HepG2 (cell line): Measurements from ENCODE around the gene ALOX5. TPM values are rescaled to one million over a fixed set of nuclear protein-coding genes. Genes with fewer than 3 reads are reported as not detected.
A peak's percentile ranks its signal among the peaks of the same experiment; 100 is the strongest.

ENCODE experiments used
- ATAC-seq: fragments of 200-7000 bp; cut with Tn5 transposase; 3 replicates; pipeline ENCODE4 v1.9.1; 2020; ENCODE audit warnings: mild to moderate bottlenecking, moderate library complexity
- BruUV-seq: library from RNA; stranded (reverse); fragments of 400-500 nt; replicated peaks from 2 replicates; lab custom pipeline; 2021; lab: Mats Ljungman, UMichigan
- CTCF ChIA-PET: fragments of 300-600 bp; formaldehyde crosslinking; extraction: SDS; loops from one replicate; lab custom pipeline; 2021; ENCODE audit warnings: low total read pairs, inconsistent platforms, low intra/inter-chr PET ratio; lab: Yijun Ruan, JAX
- POLR2A ChIA-PET: fragments of 350-600 bp; sonication (Branson Sonifier 250); formaldehyde crosslinking; loops from one replicate; lab custom pipeline; 2020; ENCODE audit warnings: antibody characterized with exemption, inconsistent platforms; lab: Yijun Ruan, JAX
- DNase-seq: peaks from one replicate; pipeline ENCODE4 v3.0.0-alpha.2; 2015; ENCODE audit warnings: low spot score
- FAIRE-seq: peaks from 3 replicates; lab custom pipeline; 2011; peaks lifted over from hg19 to GRCh38; lab: Jason Lieb, UNC
- H2AFZ ChIP-seq: one replicate; pipeline ENCODE4 v1.6.1; 2011; ENCODE audit warnings: low read length, inconsistent platforms
- H3K27ac ChIP-seq: fragments of 300-600 bp; 3 replicates; pipeline ENCODE4 v1.8.0; 2011; ENCODE audit warnings: mixed run types, mild to moderate bottlenecking, mixed read lengths, low read length, inconsistent platforms; ENCODE audit not compliant: insufficient read depth; ENCODE audit errors: extremely low read length
- H3K27me3 ChIP-seq, 2 experiments: fragments of 200-600 bp in 1 of 2; 2 replicates in 1 of 2; 3 replicates in 1 of 2; pipeline versions ENCODE4 v1.6.0 to v1.8.0; 2011; ENCODE audit warnings: low read length in 2 of 2, mild to moderate bottlenecking in 2 of 2, moderate library complexity in 2 of 2, inconsistent platforms in 1 of 2; ENCODE audit not compliant: insufficient read depth in 2 of 2, control insufficient read depth in 1 of 2
- H3K36me3 ChIP-seq, 2 experiments: fragments of 200-600 bp in 1 of 2; replicated peaks in 1 of 2; 2 replicates in 1 of 2; 3 replicates in 1 of 2; pipeline versions ENCODE4 v1.5.1 to v1.8.0; 2011; ENCODE audit warnings: low read length in 2 of 2, inconsistent platforms in 1 of 2; ENCODE audit not compliant: insufficient read depth in 2 of 2, control insufficient read depth in 1 of 2
- H3K4me1 ChIP-seq: 2 replicates; pipeline ENCODE4 v1.5.1; 2012; ENCODE audit warnings: low read length, inconsistent platforms; ENCODE audit not compliant: insufficient read depth
- H3K4me2 ChIP-seq: 2 replicates; pipeline ENCODE4 v1.6.0; 2011; ENCODE audit warnings: low read depth, low read length, inconsistent platforms
- H3K4me3 ChIP-seq, 3 experiments: fragments of 200-600 bp in 1 of 3; sonication (generic), shearing (Covaris generic) in 1 of 3; replicated peaks in 1 of 3; 2 replicates each; pipeline ENCODE4 v1.5.1; 2011 to 2016; ENCODE audit warnings: low read length in 3 of 3, inconsistent platforms in 2 of 3, low read depth in 2 of 3, mild to moderate bottlenecking in 2 of 3, control low read depth in 1 of 3, mixed read lengths in 1 of 3; ENCODE audit not compliant: insufficient read depth in 1 of 3
- H3K79me2 ChIP-seq: one replicate; pipeline ENCODE4 v1.6.1; 2011; ENCODE audit warnings: low read length, inconsistent platforms; ENCODE audit not compliant: insufficient read depth
- H3K9ac ChIP-seq: 2 replicates; pipeline ENCODE4 v1.6.0; 2011; ENCODE audit warnings: mild to moderate bottlenecking, low read depth, low read length, inconsistent platforms; ENCODE audit not compliant: insufficient read depth
- H3K9me3 ChIP-seq: 2 replicates; pipeline ENCODE4 v1.5.1; 2012; ENCODE audit warnings: mild to moderate bottlenecking, low read length
- H4K20me1 ChIP-seq: 2 replicates; pipeline ENCODE4 v1.6.0; 2011; ENCODE audit warnings: inconsistent platforms, mild to moderate bottlenecking, low read length, moderate library complexity; ENCODE audit not compliant: insufficient read depth
- CCAR2 ChIP-seq: fragments of 200-400 bp; formaldehyde crosslinking; optimal IDR thresholded peaks from 2 replicates; pipeline ENCODE3; 2018; ENCODE audit warnings: low read depth, mild to moderate bottlenecking, low read length, moderate library complexity
- EZH2 ChIP-seq: conservative IDR thresholded peaks from 2 replicates; pipeline ENCODE4 v1.6.1; 2012; ENCODE audit warnings: mild to moderate bottlenecking, low read depth, low read length, moderate library complexity
- NFYB ChIP-seq: sonication (generic); formaldehyde crosslinking; IDR thresholded peaks from 2 replicates; pipeline ENCODE4 v1.4.0; 2020; ENCODE audit warnings: missing genetic modification reagents
- RXRA ChIP-seq: sonication (generic); formaldehyde crosslinking; IDR thresholded peaks from 2 replicates; pipeline ENCODE4 v1.5.1; 2020; ENCODE audit warnings: missing genetic modification reagents
- SATB2 ChIP-seq: sonication (generic); formaldehyde crosslinking; IDR thresholded peaks from 2 replicates; pipeline ENCODE4 v1.5.0; 2020; ENCODE audit warnings: missing genetic modification reagents
- STAT5B ChIP-seq: sonication (generic); formaldehyde crosslinking; IDR thresholded peaks from 2 replicates; pipeline ENCODE4 v1.4.0; 2020; ENCODE audit warnings: missing genetic modification reagents
- TP53 ChIP-seq: sonication (generic); formaldehyde crosslinking; conservative IDR thresholded peaks from 2 replicates; pipeline ENCODE4 v1.4.0; 2020; ENCODE audit warnings: missing genetic modification reagents
- ZNF501 ChIP-seq: sonication (generic); formaldehyde crosslinking; IDR thresholded peaks from 2 replicates; pipeline ENCODE4 v1.5.1; 2020; ENCODE audit warnings: mild to moderate bottlenecking, moderate library complexity, missing genetic modification reagents
- ZNF644 ChIP-seq: IDR thresholded peaks from 2 replicates; pipeline ENCODE4 v1.6.1; 2016; ENCODE audit warnings: low read depth
- ZNF7 ChIP-seq: IDR thresholded peaks from 2 replicates; pipeline ENCODE4 v1.6.1; 2016; ENCODE audit warnings: missing biosample characterization, missing genetic modification reagents
- WGBS: methylation state at CpG from one replicate; pipeline ENCODE4 v1.1.6; 2017; ENCODE audit warnings: low lambda C conversion rate; 5-methylcytosine and 5-hydroxymethylcytosine counted together
- in situ Hi-C: cut with HindIII; loops from 2 replicates; pipeline ENCODE4 v1.10.0; 2017; ENCODE audit warnings: low pct_unique_long_range_greater_than_20kb; ENCODE audit not compliant: extremely low pct_ligation_motif_present
- intact Hi-C: fragments of 100-400 bp; cut with micrococcal nuclease; formaldehyde crosslinking; loops from one replicate; pipeline ENCODE4 v1.10.0; 2022; ENCODE audit not compliant: unreplicated experiment
- polyA plus RNA-seq, 8 experiments: library from polyadenylated mRNA; depleted of rRNA in 3 of 8; stranded (reverse) in 7 of 8; unstranded in 1 of 8; fragments of >200 nt; fragmentation: Illumina TruSeq in 4 of 8; extraction: Trizol in 4 of 8; gene quantifications; 2 replicates each; pipeline versions ENCODE4 v1.2.1 to v1.2.3, GENCODE V29; 2011 to 2016; ENCODE audit warnings: low read depth in 4 of 8, missing spikeins in 1 of 8, mixed read lengths in 1 of 8; ENCODE audit not compliant: insufficient read depth in 1 of 8
- total RNA-seq, 5 experiments: library from RNA; depleted of rRNA; stranded (reverse); fragments of >200 nt; fragmentation: Illumina TruSeq; extraction: Trizol; gene quantifications; 2 replicates each; pipeline ENCODE4 v1.2.3, GENCODE V29; 2016; ENCODE audit warnings: low read depth in 1 of 5
- TF ChIP-seq, protein P1 (sequence below): sonication (generic); formaldehyde crosslinking; IDR thresholded peaks from 2 replicates; pipeline ENCODE4 v1.4.0; 2020; ENCODE audit warnings: mild to moderate bottlenecking, missing genetic modification reagents
- TF ChIP-seq, protein P2 (sequence below): sonication (generic); formaldehyde crosslinking; IDR thresholded peaks from 2 replicates; pipeline ENCODE4 v1.8.1; 2023; ENCODE audit warnings: mild to moderate bottlenecking, missing genetic modification reagents

Gene ALOX5
- total and polyA plus RNA-seq, 2 of the 13 experiments (the other 11 are each of a cell fraction or from before 2014, with no cell fraction given) = 0.04 TPM; not detected in 1

DNA sequence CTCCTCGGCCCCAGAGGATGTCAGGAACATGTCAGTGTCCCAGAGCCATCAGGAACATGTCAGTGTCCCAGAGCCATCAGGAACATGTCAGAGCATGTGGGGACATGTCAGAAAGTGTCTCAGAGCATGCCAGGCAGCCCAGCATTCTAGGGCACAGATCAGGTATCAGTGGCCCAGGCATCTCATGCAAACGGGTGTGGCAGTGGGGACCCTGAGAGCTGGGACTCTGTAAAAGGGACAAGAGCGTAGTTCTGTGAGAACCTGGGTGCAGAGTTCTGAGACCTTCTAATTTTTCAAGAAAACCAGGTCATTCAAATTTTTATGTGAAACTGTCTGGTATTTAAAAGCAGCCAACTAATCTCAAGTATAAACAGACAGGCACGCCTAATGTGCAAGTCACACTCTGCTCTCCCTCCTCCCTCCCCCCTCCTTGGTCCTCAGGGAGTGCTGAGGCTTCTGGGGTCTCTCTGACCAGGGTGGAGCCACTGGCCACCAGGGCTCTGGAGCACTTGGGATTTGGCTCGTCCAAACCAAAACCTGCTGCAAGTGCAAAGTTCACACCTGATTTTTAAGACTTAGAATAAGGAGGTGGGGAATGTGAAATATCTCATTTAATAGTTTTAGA lies 64.6 kb downstream of the ALOX5 start:
- H3K9me3 ChIP-seq = no peaks in the 10 kb centered on the region; the same call in 1 of the 2 replicates
- peaks cover 34% of the 10 kb centered on the region for H3K4me1 ChIP-seq
- 35% methylated on average over 5 of the region's 5 CpGs for WGBS
- no peak overlapping the region for H2AFZ ChIP-seq
- H3K27me3 ChIP-seq = peaks cover 0 to 16% of the 10 kb centered on the region in 2 experiments; a peak in 2 of 5 replicates
- POLR2A ChIA-PET = no interaction called here
- no peak overlapping the region for H3K4me3 ChIP-seq
- no TSS peak for BruUV-seq
- intact Hi-C loops (loop anchor here (10.0 kb wide), 1 partner anchor 184 kb away; no protein-coding TSS in a partner anchor), in situ Hi-C loops (loop anchor here (25.0 kb wide), 1 partner anchor 426 kb away; the partner anchor contains the start of gene ZNF22)
- no peak overlapping the region for H3K9ac ChIP-seq
- H3K36me3 ChIP-seq = no peaks in the 10 kb centered on the region
- no peak for DNase-seq
- no peak overlapping the region for H3K4me2 ChIP-seq
- H4K20me1 ChIP-seq = no peaks in the 10 kb centered on the region
- CTCF ChIA-PET = no interaction called here
- no peak overlapping the region for H3K27ac ChIP-seq
- no peak for ATAC-seq
- FAIRE-seq = no peak
- TF ChIP-seq, protein P1, sequence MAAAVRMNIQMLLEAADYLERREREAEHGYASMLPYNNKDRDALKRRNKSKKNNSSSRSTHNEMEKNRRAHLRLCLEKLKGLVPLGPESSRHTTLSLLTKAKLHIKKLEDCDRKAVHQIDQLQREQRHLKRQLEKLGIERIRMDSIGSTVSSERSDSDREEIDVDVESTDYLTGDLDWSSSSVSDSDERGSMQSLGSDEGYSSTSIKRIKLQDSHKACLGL (CRISPR knock-in tag) = no peak
- peak; percentile 92 for TF ChIP-seq TP53 (CRISPR knock-in tag)
- H3K79me2 ChIP-seq = no peaks in the 10 kb centered on the region

DNA sequence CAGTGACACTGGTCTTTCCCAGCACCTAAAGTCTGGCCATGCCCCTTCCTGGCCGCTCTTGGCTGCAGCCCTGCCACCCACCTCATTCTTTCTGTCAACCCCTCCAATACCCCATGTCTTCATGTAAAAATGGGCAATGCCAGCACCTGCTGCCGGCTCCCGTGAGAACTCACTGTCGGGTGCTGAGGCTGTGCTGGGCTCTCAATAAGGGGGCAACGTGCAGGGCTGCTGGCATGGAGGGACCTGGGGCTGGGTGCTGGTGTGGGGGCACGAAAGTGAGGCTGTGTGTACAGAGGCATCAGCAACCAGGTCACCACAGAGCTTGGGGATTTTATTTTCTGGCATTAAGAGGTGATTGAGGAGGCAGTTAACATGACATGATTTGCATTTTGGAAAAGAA lies 65.3 kb downstream of the ALOX5 start:
- intact Hi-C loops = loop anchor here (10.0 kb wide), 1 partner anchor 185 kb away; no protein-coding TSS in a partner anchor
- BruUV-seq = no TSS peak
- in situ Hi-C loops = loop anchor here (25.0 kb wide), 1 partner anchor 427 kb away; the partner anchor contains the start of gene ZNF22
- H3K4me1 ChIP-seq = peaks cover 26% of the 10 kb centered on the region
- no peak for ATAC-seq
- H3K79me2 ChIP-seq = no peaks in the 10 kb centered on the region
- TF ChIP-seq NFYB (CRISPR knock-in tag) (no peak), RXRA (CRISPR knock-in tag) (no peak), EZH2 (no peak), ZNF7 (no peak), SATB2 (CRISPR knock-in tag) (no peak), CCAR2 (no peak), ZNF644 (CRISPR knock-in tag) (no peak), STAT5B (CRISPR knock-in tag) (no peak), ZNF501 (CRISPR knock-in tag) (no peak)
- TF ChIP-seq, protein P2, sequence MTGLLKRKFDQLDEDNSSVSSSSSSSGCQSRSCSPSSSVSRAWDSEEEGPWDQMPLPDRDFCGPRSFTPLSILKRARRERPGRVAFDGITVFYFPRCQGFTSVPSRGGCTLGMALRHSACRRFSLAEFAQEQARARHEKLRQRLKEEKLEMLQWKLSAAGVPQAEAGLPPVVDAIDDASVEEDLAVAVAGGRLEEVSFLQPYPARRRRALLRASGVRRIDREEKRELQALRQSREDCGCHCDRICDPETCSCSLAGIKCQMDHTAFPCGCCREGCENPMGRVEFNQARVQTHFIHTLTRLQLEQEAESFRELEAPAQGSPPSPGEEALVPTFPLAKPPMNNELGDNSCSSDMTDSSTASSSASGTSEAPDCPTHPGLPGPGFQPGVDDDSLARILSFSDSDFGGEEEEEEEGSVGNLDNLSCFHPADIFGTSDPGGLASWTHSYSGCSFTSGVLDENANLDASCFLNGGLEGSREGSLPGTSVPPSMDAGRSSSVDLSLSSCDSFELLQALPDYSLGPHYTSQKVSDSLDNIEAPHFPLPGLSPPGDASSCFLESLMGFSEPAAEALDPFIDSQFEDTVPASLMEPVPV (CRISPR knock-in tag) = no peak
- TF ChIP-seq, all 625 proteins: peak for 0
- H3K27me3 ChIP-seq = peaks cover 0 to 8% of the 10 kb centered on the region in 2 experiments; a peak in 2 of 5 replicates
- ChIA-PET POLR2A (no interaction called here), CTCF (no interaction called here)
- DNase-seq (no peak), FAIRE-seq (no peak)
- H3K9ac ChIP-seq = no peak overlapping the region
- WGBS = 54% methylated on average over 6 of the region's 6 CpGs
- no peaks in the 10 kb centered on the region for H4K20me1 ChIP-seq
- H3K36me3 ChIP-seq = no peaks in the 10 kb centered on the region
- H3K4me3 ChIP-seq = no peak overlapping the region
- H3K27ac ChIP-seq = no peak overlapping the region
- H2AFZ ChIP-seq = no peak overlapping the region
- no peaks in the 10 kb centered on the region; the same call in 1 of the 2 replicates for H3K9me3 ChIP-seq
- no peak overlapping the region for H3K4me2 ChIP-seq
